ENCODE measurements around the gene TRAM2. TPM values are rescaled to one million over a fixed set of nuclear protein-coding genes. Genes with fewer than 3 reads are reported as not detected.

Gene TRAM2
- total and polyA plus RNA-seq, 9 of the 15 experiments (the other 6 are each of a cell fraction or from before 2014, with no cell fraction given): 2.6 to 13.3 (median 8.9) TPM

DNA sequence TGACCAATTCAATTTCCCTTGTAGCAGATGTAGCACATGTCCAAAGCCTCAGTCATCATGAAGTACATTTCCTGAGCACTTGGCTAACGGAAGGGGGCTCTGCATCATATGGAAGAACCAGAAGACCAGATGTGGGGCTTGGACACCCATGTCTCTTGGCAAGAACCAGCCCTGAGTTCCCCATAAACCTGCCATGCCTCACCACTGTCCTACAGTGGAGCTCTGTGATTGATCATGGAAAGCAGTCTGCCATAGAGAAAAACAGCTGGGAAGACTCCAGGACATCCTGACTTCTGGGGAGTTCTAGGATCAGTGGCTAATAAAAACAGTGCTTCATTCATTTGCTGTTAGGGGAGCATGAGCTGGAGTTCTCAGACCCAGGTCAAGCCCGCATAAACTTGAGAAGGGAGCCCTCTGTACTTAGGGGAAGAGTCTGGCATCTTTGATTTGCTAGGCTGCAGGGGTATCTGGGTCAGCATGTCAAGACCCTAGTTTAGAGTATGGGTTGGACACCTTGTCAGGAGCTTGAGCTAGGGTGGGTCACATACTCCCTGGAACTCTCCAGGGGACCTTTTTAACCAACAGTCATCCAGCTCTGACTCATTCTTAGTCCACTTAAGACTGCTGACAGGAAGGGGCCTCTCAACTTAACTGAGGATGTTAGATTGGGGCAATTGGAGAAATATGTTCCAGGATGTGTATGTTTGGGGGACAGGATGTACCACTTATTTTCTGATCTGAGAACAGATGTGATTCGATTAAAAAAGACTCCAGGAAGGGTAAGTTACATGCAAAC, 26.3 kb upstream of the TRAM2 start:
- peak overlapping the region; percentile 3; the same call in 1 of the 2 replicates for H2AFZ ChIP-seq (ENCODE audit: low read depth, low read length)
- intact Hi-C loops (cut with micrococcal nuclease) (no loop called here), in situ Hi-C loops (cut with MboI) (no loop called here)
- ATAC-seq (peak; percentile 76), DNase-seq (ENCODE audit: extremely low read depth in 1 of 4, low spot score in 3 of 4) (peak in 1 of 4 experiments; percentile 43), FAIRE-seq (no peak)
- no peak overlapping the region for H3K4me2 ChIP-seq (ENCODE audit: insufficient read depth, low read length)
- no peaks in the 10 kb centered on the region for H3K27me3 ChIP-seq (ENCODE audit: control insufficient read depth in 2 of 2, insufficient read depth in 2 of 2, low read length in 2 of 2)
- no TSS peak for BruUV-seq (replicated peaks)
- no peak overlapping the region for H3K4me3 ChIP-seq
- no peaks in the 10 kb centered on the region for H3K9me3 ChIP-seq (replicated peaks; ENCODE audit: control insufficient read depth, insufficient read depth, low read depth, low read length)
- ChIA-PET POLR2A (interaction anchor here (0.6 to 0.9 kb wide), 2 partner anchors 62 to 406 kb away, joined by 3 read pairs; no protein-coding TSS in a partner anchor), CTCF (ENCODE audit: low intra/inter-chr PET ratio) (no interaction called here)
- 15% methylated on average over 3 of the region's 3 CpGs for WGBS (ENCODE audit: insufficient coverage, low coverage, missing lambda C conversion rate)
- peaks cover 0 to 3% of the 10 kb centered on the region in 2 experiments; a peak in 2 of 5 replicates for H3K4me1 ChIP-seq (replicated peaks in 1 of 2; ENCODE audit: control insufficient read depth in 2 of 2, insufficient read depth in 2 of 2, low read length in 2 of 2)
- H3K9ac ChIP-seq (ENCODE audit: insufficient read depth in 1 of 2, low read depth in 2 of 2, low read length in 2 of 2): no peak overlapping the region
- H3K79me2 ChIP-seq (ENCODE audit: control insufficient read depth, insufficient read depth, low read length): no peaks in the 10 kb centered on the region
- no peaks in the 10 kb centered on the region for H4K20me1 ChIP-seq (replicated peaks; ENCODE audit: control insufficient read depth, insufficient read depth, low read length)
- H3K9me1 ChIP-seq (ENCODE audit: control insufficient read depth, insufficient read depth, low read length): no peaks in the 10 kb centered on the region
- no peak overlapping the region for H3K27ac ChIP-seq (ENCODE audit: extremely low read depth, low read depth, low read length)
- no peaks in the 10 kb centered on the region for H3K36me3 ChIP-seq (ENCODE audit: control insufficient read depth, insufficient read depth, low read length)
- no peak for TF ChIP-seq GABPB2 (CRISPR knock-in tag; conservative IDR thresholded peaks at IDR 0.05)
- peak; percentile 81 for TF ChIP-seq FOSL1 (tag; conservative IDR thresholded peaks at IDR 0.05)
- no peak for TF ChIP-seq FOXA1 (IDR thresholded peaks at IDR 0.05; ENCODE audit: borderline replicate concordance)
- TF ChIP-seq ZNF584 (CRISPR knock-in tag; IDR thresholded peaks at IDR 0.05; ENCODE audit: low read depth): 0 out of 2 replicates have a peak, but pooled peaks have one; percentile 43
- TF ChIP-seq, protein P1, sequence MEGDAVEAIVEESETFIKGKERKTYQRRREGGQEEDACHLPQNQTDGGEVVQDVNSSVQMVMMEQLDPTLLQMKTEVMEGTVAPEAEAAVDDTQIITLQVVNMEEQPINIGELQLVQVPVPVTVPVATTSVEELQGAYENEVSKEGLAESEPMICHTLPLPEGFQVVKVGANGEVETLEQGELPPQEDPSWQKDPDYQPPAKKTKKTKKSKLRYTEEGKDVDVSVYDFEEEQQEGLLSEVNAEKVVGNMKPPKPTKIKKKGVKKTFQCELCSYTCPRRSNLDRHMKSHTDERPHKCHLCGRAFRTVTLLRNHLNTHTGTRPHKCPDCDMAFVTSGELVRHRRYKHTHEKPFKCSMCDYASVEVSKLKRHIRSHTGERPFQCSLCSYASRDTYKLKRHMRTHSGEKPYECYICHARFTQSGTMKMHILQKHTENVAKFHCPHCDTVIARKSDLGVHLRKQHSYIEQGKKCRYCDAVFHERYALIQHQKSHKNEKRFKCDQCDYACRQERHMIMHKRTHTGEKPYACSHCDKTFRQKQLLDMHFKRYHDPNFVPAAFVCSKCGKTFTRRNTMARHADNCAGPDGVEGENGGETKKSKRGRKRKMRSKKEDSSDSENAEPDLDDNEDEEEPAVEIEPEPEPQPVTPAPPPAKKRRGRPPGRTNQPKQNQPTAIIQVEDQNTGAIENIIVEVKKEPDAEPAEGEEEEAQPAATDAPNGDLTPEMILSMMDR (IDR thresholded peaks at IDR 0.05 in 2 of 3, conservative IDR thresholded peaks at IDR 0.05 in 1 of 3; ENCODE audit: insufficient read depth in 2 of 3, low read depth in 1 of 3, low read length in 3 of 3): no peak
- TF ChIP-seq SMAD4 (CRISPR knock-in tag; conservative IDR thresholded peaks at IDR 0.05): 0 out of 2 replicates have a peak, but pooled peaks have one; percentile 29
- TF ChIP-seq ZNF408 (CRISPR knock-in tag; IDR thresholded peaks at IDR 0.05; ENCODE audit: low read depth): no peak
- TF ChIP-seq CBFA2T3 (IDR thresholded peaks at IDR 0.05): peak; percentile 45
- TF ChIP-seq, protein P2, sequence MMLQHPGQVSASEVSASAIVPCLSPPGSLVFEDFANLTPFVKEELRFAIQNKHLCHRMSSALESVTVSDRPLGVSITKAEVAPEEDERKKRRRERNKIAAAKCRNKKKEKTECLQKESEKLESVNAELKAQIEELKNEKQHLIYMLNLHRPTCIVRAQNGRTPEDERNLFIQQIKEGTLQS (IDR thresholded peaks at IDR 0.05): peak; percentile 70
- TF ChIP-seq, protein P2 (CRISPR knock-in tag; conservative IDR thresholded peaks at IDR 0.05): no peak
- peak; percentile 49; the same call in 1 of the 2 replicates for TF ChIP-seq JUN (IDR thresholded peaks at IDR 0.05; ENCODE audit: borderline replicate concordance, low read depth, low read length)
- no peak for TF ChIP-seq JUN (CRISPR knock-in tag; IDR thresholded peaks at IDR 0.05; ENCODE audit: borderline replicate concordance)
- peak; percentile 80 for TF ChIP-seq HMBOX1 (IDR thresholded peaks at IDR 0.05)
- TF ChIP-seq HOXB6 (CRISPR knock-in tag; IDR thresholded peaks at IDR 0.05; ENCODE audit: borderline replicate concordance): no peak
- TF ChIP-seq ZNF586 (CRISPR knock-in tag; conservative IDR thresholded peaks at IDR 0.05): no peak
- TF ChIP-seq RBM17 (IDR thresholded peaks at IDR 0.05; ENCODE audit: borderline replicate concordance, low read depth, low read length): no peak
- peak; percentile 44 for TF ChIP-seq ARID1B (IDR thresholded peaks at IDR 0.05)
- TF ChIP-seq ETV1 (tag; conservative IDR thresholded peaks at IDR 0.05; ENCODE audit: low read depth): peak; percentile 28; the same call in 1 of the 2 replicates
- no peak for TF ChIP-seq ARHGAP35 (IDR thresholded peaks at IDR 0.05; ENCODE audit: partially characterized antibody)
- 0 out of 2 replicates have a peak, but pooled peaks have one; percentile 48 for TF ChIP-seq SMARCA4 (IDR thresholded peaks at IDR 0.05)
